ENCODE measurements around the gene P4HB. TPM values are rescaled to one million over a fixed set of nuclear protein-coding genes. Genes with fewer than 3 reads are reported as not detected.
A peak's percentile ranks its signal among the peaks of the same experiment; 100 is the strongest.

P4HB gene
- 737 TPM for polyA plus RNA-seq
- long read RNA-seq, donor 1, transcript P4HB-215 (3 exons, 493 nt) = minor isoform, 5 of 213 reads
- long read RNA-seq, donor 1, transcript P4HB-201 (11 exons, 2,603 nt) = major isoform, 160 of 213 reads
- long read RNA-seq, donor 1, transcript P4HB-204 (2 exons, 872 nt) = minor isoform, 8 of 213 reads
- long read RNA-seq, donor 1, transcript P4HB-208 (2 exons, 914 nt) = minor isoform, 5 of 213 reads
- long read RNA-seq, donor 1, partial matches to known transcripts = 19 of 213 reads
- long read RNA-seq, donor 1, other reads (novel, unspliced or antisense) = 10 of 213 reads
- long read RNA-seq, donor 2, transcript P4HB-204 (2 exons, 872 nt) = minor isoform, 26 of 468 reads
- long read RNA-seq, donor 2, transcript P4HB-208 (2 exons, 914 nt) = minor isoform, 14 of 468 reads
- long read RNA-seq, donor 2, transcript P4HB-215 (3 exons, 493 nt) = minor isoform, 15 of 468 reads
- long read RNA-seq, donor 2, transcript P4HB-201 (11 exons, 2,603 nt) = major isoform, 315 of 468 reads
- long read RNA-seq, donor 2, partial matches to known transcripts = 68 of 468 reads
- long read RNA-seq, donor 2, other reads (novel, unspliced or antisense) = 13 of 468 reads
- long read RNA-seq, donor 3 = 0 reads
- long read RNA-seq, donor 4, transcript P4HB-201 (11 exons, 2,603 nt) = major isoform, 23 of 33 reads
- long read RNA-seq, donor 4, partial matches to known transcripts = 0 of 33 reads
- long read RNA-seq, donor 4, other reads (novel, unspliced or antisense) = 0 of 33 reads
- long read RNA-seq, donor 5, transcript P4HB-201 (11 exons, 2,603 nt) = major isoform, 107 of 121 reads
- long read RNA-seq, donor 5, partial matches to known transcripts = 0 of 121 reads
- long read RNA-seq, donor 5, other reads (novel, unspliced or antisense) = 7 of 121 reads
- long read RNA-seq, donor 6, transcript P4HB-204 (2 exons, 872 nt) = minor isoform, 14 of 424 reads
- long read RNA-seq, donor 6, transcript P4HB-208 (2 exons, 914 nt) = minor isoform, 17 of 424 reads
- long read RNA-seq, donor 6, transcript P4HB-215 (3 exons, 493 nt) = minor isoform, 6 of 424 reads
- long read RNA-seq, donor 6, transcript P4HB-201 (11 exons, 2,603 nt) = major isoform, 306 of 424 reads
- long read RNA-seq, donor 6, partial matches to known transcripts = 39 of 424 reads
- long read RNA-seq, donor 6, other reads (novel, unspliced or antisense) = 36 of 424 reads
- long read RNA-seq, donor 7, transcript P4HB-204 (2 exons, 872 nt) = minor isoform, 17 of 104 reads
- long read RNA-seq, donor 7, transcript P4HB-215 (3 exons, 493 nt) = minor isoform, 6 of 104 reads
- long read RNA-seq, donor 7, transcript P4HB-201 (11 exons, 2,603 nt) = major isoform, 66 of 104 reads
- long read RNA-seq, donor 7, transcript P4HB-208 (2 exons, 914 nt) = minor isoform, 6 of 104 reads
- long read RNA-seq, donor 7, partial matches to known transcripts = 5 of 104 reads
- long read RNA-seq, donor 7, other reads (novel, unspliced or antisense) = 0 of 104 reads
- long read RNA-seq, donor 8, transcript P4HB-208 (2 exons, 914 nt) = minor isoform, 19 of 466 reads
- long read RNA-seq, donor 8, transcript P4HB-215 (3 exons, 493 nt) = minor isoform, 23 of 466 reads
- long read RNA-seq, donor 8, transcript P4HB-201 (11 exons, 2,603 nt) = major isoform, 291 of 466 reads
- long read RNA-seq, donor 8, transcript P4HB-204 (2 exons, 872 nt) = minor isoform, 35 of 466 reads
- long read RNA-seq, donor 8, partial matches to known transcripts = 61 of 466 reads
- long read RNA-seq, donor 8, other reads (novel, unspliced or antisense) = 17 of 466 reads
- long read RNA-seq, donor 9, transcript P4HB-215 (3 exons, 493 nt) = minor isoform, 21 of 383 reads
- long read RNA-seq, donor 9, transcript P4HB-204 (2 exons, 872 nt) = minor isoform, 27 of 383 reads
- long read RNA-seq, donor 9, transcript P4HB-201 (11 exons, 2,603 nt) = major isoform, 249 of 383 reads
- long read RNA-seq, donor 9, transcript P4HB-208 (2 exons, 914 nt) = minor isoform, 12 of 383 reads
- long read RNA-seq, donor 9, partial matches to known transcripts = 37 of 383 reads
- long read RNA-seq, donor 9, other reads (novel, unspliced or antisense) = 21 of 383 reads
- long read RNA-seq, donor 10, transcript P4HB-210 (5 exons, 765 nt) = minor isoform, 5 of 384 reads
- long read RNA-seq, donor 10, transcript P4HB-204 (2 exons, 872 nt) = minor isoform, 17 of 384 reads
- long read RNA-seq, donor 10, transcript P4HB-201 (11 exons, 2,603 nt) = major isoform, 296 of 384 reads
- long read RNA-seq, donor 10, transcript P4HB-215 (3 exons, 493 nt) = minor isoform, 12 of 384 reads
- long read RNA-seq, donor 10, partial matches to known transcripts = 25 of 384 reads
- long read RNA-seq, donor 10, other reads (novel, unspliced or antisense) = 26 of 384 reads
- long read RNA-seq, donor 11, transcript P4HB-204 (2 exons, 872 nt) = minor isoform, 9 of 252 reads
- long read RNA-seq, donor 11, transcript P4HB-210 (5 exons, 765 nt) = minor isoform, 5 of 252 reads
- long read RNA-seq, donor 11, transcript P4HB-215 (3 exons, 493 nt) = minor isoform, 7 of 252 reads
- long read RNA-seq, donor 11, transcript P4HB-201 (11 exons, 2,603 nt) = major isoform, 195 of 252 reads
- long read RNA-seq, donor 11, partial matches to known transcripts = 14 of 252 reads
- long read RNA-seq, donor 11, other reads (novel, unspliced or antisense) = 17 of 252 reads

DNA sequence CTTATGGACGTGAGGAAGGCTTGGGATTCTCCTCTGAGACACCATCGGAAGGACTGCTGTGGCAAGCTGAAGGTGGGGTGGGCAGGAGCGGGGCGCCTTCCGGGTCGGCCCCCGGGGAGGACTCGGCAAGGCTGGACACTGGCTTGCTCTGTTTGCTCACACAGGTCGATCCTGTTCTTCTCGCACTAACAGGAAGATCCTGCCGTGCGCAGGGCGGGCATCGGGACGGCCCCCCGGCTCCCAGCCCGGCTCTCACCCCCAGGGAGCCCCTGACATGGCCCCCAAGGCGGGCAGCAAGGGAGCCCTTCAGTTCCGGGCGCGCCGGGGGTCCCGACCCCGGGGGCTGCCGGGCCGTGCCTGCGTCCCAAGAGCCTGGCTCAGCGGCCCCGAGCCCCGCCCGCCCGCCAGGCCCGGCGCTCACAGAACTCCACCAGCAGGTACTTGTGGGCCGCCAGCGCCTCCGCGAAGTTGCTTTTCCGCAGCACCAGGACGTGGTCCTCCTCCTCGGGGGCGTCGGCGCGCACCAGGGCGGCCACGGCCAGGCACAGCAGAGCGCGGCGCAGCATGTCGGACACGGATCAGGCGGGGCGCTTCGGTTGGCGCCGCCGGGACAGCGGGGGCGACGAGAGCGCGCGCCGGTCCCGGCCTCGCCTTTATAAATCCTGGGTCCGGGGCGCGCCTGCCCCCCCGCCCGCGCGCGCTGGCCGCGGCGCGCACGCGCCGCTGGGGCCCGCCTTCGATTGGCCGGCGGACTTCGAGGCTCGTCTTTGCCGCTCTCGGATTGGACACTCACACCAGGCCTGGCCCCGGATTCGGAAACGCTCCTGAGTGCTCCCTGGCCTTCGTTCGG is at the start of gene P4HB:
Gene P4HB (minus strand): TSS at position 630 of the 850 bp plus-strand sequence. CDS start 64 bp downstream, at position 566.
- Histone ChIP-seq H3K27me3 (ENCODE audit: control insufficient read depth, insufficient read depth, low read length) (no peaks in the 10 kb centered on the region), H3K9me3 (ENCODE audit: control insufficient read depth, low read depth, low read length) (peaks cover 2% of the 10 kb centered on the region), H3K36me3 (ENCODE audit: control insufficient read depth, insufficient read depth, low read length) (peaks cover 49% of the 10 kb centered on the region), H3K27ac (ENCODE audit: low read length) (peak within 1 kb of the TSS; percentile 90), H3K4me1 (ENCODE audit: control insufficient read depth, insufficient read depth, low read length) (peaks cover 36% of the 10 kb centered on the region), H3K4me3 (ENCODE audit: low read length) (peak within 1 kb of the TSS; percentile 95)
- peak in 1 of 2 donors; percentile 40 for DNase-seq
- no CpG with 5 or more reads among the region's 95 CpGs for WGBS (ENCODE audit: insufficient coverage, low lambda C conversion rate)

GRCh38 chr17:81909231-81909630 is 48.9 kb upstream of the P4HB start:
- no CpG with 5 or more reads among the region's 12 CpGs for WGBS (ENCODE audit: insufficient coverage, low lambda C conversion rate)
- Histone ChIP-seq H3K4me1 (ENCODE audit: control insufficient read depth, insufficient read depth, low read length) (peaks cover 15% of the 10 kb centered on the region), H3K27ac (ENCODE audit: low read length) (no peak overlapping the region), H3K9me3 (ENCODE audit: control insufficient read depth, low read depth, low read length) (peaks cover 5% of the 10 kb centered on the region), H3K27me3 (ENCODE audit: control insufficient read depth, insufficient read depth, low read length) (no peaks in the 10 kb centered on the region), H3K36me3 (ENCODE audit: control insufficient read depth, insufficient read depth, low read length) (peaks cover 74% of the 10 kb centered on the region), H3K4me3 (ENCODE audit: low read length) (no peak overlapping the region)
- DNase-seq = no peak

- peaks cover 73% of the 10 kb centered on the region for H3K36me3 ChIP-seq (ENCODE audit: control insufficient read depth, insufficient read depth, low read length)
- H3K27me3 ChIP-seq (ENCODE audit: control insufficient read depth, insufficient read depth, low read length) = no peaks in the 10 kb centered on the region
- WGBS (ENCODE audit: insufficient coverage, low lambda C conversion rate) = no CpG with 5 or more reads among the region's 11 CpGs
- peaks cover 5% of the 10 kb centered on the region for H3K9me3 ChIP-seq (ENCODE audit: control insufficient read depth, low read depth, low read length)
- H3K4me1 ChIP-seq (ENCODE audit: control insufficient read depth, insufficient read depth, low read length) = peaks cover 15% of the 10 kb centered on the region
- H3K27ac ChIP-seq (ENCODE audit: low read length) = no peak overlapping the region
- no peak overlapping the region for H3K4me3 ChIP-seq (ENCODE audit: low read length)
- DNase-seq = no peak
These were observed 48.5 kb upstream of the P4HB start for GRCh38 chr17:81908793-81909192.

- H3K9me3 ChIP-seq (ENCODE audit: control insufficient read depth, low read depth, low read length) = peaks cover 10% of the 10 kb centered on the region
- no peak overlapping the region for H3K27ac ChIP-seq (ENCODE audit: low read length)
- no peak for DNase-seq
- no peak overlapping the region for H3K4me3 ChIP-seq (ENCODE audit: low read length)
- H3K36me3 ChIP-seq (ENCODE audit: control insufficient read depth, insufficient read depth, low read length) = peaks cover 65% of the 10 kb centered on the region
- H3K27me3 ChIP-seq (ENCODE audit: control insufficient read depth, insufficient read depth, low read length) = peaks cover 9% of the 10 kb centered on the region
- H3K4me1 ChIP-seq (ENCODE audit: control insufficient read depth, insufficient read depth, low read length) = peaks cover 18% of the 10 kb centered on the region
- whole genome bisulfite sequencing (ENCODE audit: insufficient coverage, low lambda C conversion rate) = no CpG with 5 or more reads among the region's 26 CpGs
These were observed 47.1 kb upstream of the P4HB start for GRCh38 chr17:81907219-81908145.

GRCh38 chr17:81906476-81907218 is 46.3 kb upstream of the P4HB start:
- Histone ChIP-seq H3K36me3 (ENCODE audit: control insufficient read depth, insufficient read depth, low read length) (peaks cover 59% of the 10 kb centered on the region), H3K4me1 (ENCODE audit: control insufficient read depth, insufficient read depth, low read length) (peaks cover 19% of the 10 kb centered on the region), H3K9me3 (ENCODE audit: control insufficient read depth, low read depth, low read length) (peaks cover 7% of the 10 kb centered on the region), H3K27me3 (ENCODE audit: control insufficient read depth, insufficient read depth, low read length) (peaks cover 13% of the 10 kb centered on the region), H3K4me3 (ENCODE audit: low read length) (no peak overlapping the region), H3K27ac (ENCODE audit: low read length) (no peak overlapping the region)
- DNase-seq = no peak
- no CpG with 5 or more reads among the region's 15 CpGs for WGBS (ENCODE audit: insufficient coverage, low lambda C conversion rate)

DNA sequence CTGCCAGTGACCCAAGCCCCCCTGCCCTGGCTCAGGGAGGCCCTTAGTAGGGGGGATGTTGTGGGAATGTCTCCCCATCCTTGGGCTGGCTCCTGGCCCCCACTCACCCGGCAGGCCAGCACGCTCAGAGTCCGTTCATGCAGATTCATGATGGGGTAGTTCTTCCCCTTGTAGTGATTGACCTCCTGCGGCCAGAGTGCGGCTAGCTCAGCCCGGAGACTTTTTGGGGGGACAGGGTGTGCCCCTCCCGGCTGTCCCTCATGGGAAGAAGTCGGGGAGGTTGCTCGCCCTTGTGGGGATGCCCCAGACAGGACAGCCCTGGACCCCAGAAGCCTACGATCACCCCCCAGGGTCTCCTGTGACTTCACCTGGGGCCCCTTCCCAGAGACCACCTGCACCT is 45.7 kb upstream of the P4HB start:
- no CpG with 5 or more reads among the region's 10 CpGs for WGBS (ENCODE audit: insufficient coverage, low lambda C conversion rate)
- peaks cover 20% of the 10 kb centered on the region for H3K4me1 ChIP-seq (ENCODE audit: control insufficient read depth, insufficient read depth, low read length)
- H3K27me3 ChIP-seq (ENCODE audit: control insufficient read depth, insufficient read depth, low read length) = peaks cover 20% of the 10 kb centered on the region
- H3K4me3 ChIP-seq (ENCODE audit: low read length) = no peak overlapping the region
- H3K36me3 ChIP-seq (ENCODE audit: control insufficient read depth, insufficient read depth, low read length) = peaks cover 59% of the 10 kb centered on the region
- no peak overlapping the region for H3K27ac ChIP-seq (ENCODE audit: low read length)
- no peak for DNase-seq
- H3K9me3 ChIP-seq (ENCODE audit: control insufficient read depth, low read depth, low read length) = peaks cover 6% of the 10 kb centered on the region

GRCh38 chr17:81905424-81905875 is 45.1 kb upstream of the P4HB start:
- H3K4me1 ChIP-seq (ENCODE audit: control insufficient read depth, insufficient read depth, low read length) = peaks cover 20% of the 10 kb centered on the region
- peaks cover 61% of the 10 kb centered on the region for H3K36me3 ChIP-seq (ENCODE audit: control insufficient read depth, insufficient read depth, low read length)
- H3K9me3 ChIP-seq (ENCODE audit: control insufficient read depth, low read depth, low read length) = peaks cover 6% of the 10 kb centered on the region
- peaks cover 21% of the 10 kb centered on the region for H3K27me3 ChIP-seq (ENCODE audit: control insufficient read depth, insufficient read depth, low read length)
- no peak overlapping the region for H3K27ac ChIP-seq (ENCODE audit: low read length)
- DNase-seq = no peak
- H3K4me3 ChIP-seq (ENCODE audit: low read length) = no peak overlapping the region
- WGBS (ENCODE audit: insufficient coverage, low lambda C conversion rate) = no CpG with 5 or more reads among the region's 16 CpGs
